H1 (cell line): ENCODE data around the gene SPG7.

ENCODE experiments used
- ASH2L ChIP-seq: fragments of 200-600, 300-600 bp; sonication (generic); IDR thresholded peaks from one replicate; pipeline ENCODE4 v1.7.1; 2017; ENCODE audit warnings: low read length
- CREB1 ChIP-seq: IDR thresholded peaks from 2 replicates; pipeline ENCODE4 v1.6.1; 2012; ENCODE audit warnings: inconsistent platforms
- EZH2 ChIP-seq: fragments of 200-600 bp; sonication (generic); IDR thresholded peaks from 2 replicates; pipeline ENCODE4 v1.7.1; 2012; ENCODE audit warnings: low read depth, mild to moderate bottlenecking, moderate library complexity, low read length, inconsistent platforms; ENCODE audit not compliant: severe bottlenecking
- GABPA ChIP-seq: IDR thresholded peaks from 2 replicates; pipeline ENCODE4 v1.6.1; 2011; ENCODE audit warnings: mild to moderate bottlenecking, low read length, moderate library complexity, borderline replicate concordance; ENCODE audit not compliant: insufficient read depth
- POLR2A ChIP-seq, 2 experiments: IDR thresholded peaks; 1 replicate in 1 of 2; 2 replicates in 1 of 2; pipeline ENCODE4 v1.6.1; 2011; ENCODE audit warnings: low read depth in 2 of 2, low read length in 2 of 2, mild to moderate bottlenecking in 2 of 2; ENCODE audit errors: control extremely low read depth in 1 of 2
- SIN3A ChIP-seq, 2 experiments: IDR thresholded peaks in 1 of 2; conservative IDR thresholded peaks in 1 of 2; 2 replicates each; pipeline ENCODE4 v1.6.1; 2011 to 2012; ENCODE audit warnings: low read length in 2 of 2, improper control_type of control experiment in 1 of 2, low read depth in 1 of 2, mild to moderate bottlenecking in 1 of 2

- no peak for TF ChIP-seq ASH2L
- no peak for TF ChIP-seq POLR2A (IDR thresholded peaks at IDR 0.05; ENCODE audit: control extremely low read depth in 1 of 2, low read depth in 2 of 2, low read length in 2 of 2)
- no peak for TF ChIP-seq EZH2
- no peak for TF ChIP-seq CREB1
- TF ChIP-seq SIN3A (conservative IDR thresholded peaks at IDR 0.05 in 1 of 2, IDR thresholded peaks at IDR 0.05 in 1 of 2; ENCODE audit: low read depth in 1 of 2, low read length in 2 of 2) = no peak
- no peak for TF ChIP-seq GABPA
Observed at GRCh38 chr16:89548344-89549006, 40.3 kb downstream of the SPG7 start.
